Measurements from ENCODE around the gene HIBCH. TPM values are rescaled to one million over a fixed set of nuclear protein-coding genes. Genes with fewer than 3 reads are reported as not detected.

Gene HIBCH
- total RNA-seq, 2 donors from 2014 or later: 31.4 to 34.4 TPM

- Histone ChIP-seq H3K36me3 (peaks cover 8% of the 10 kb centered on the region), H3K9me3 (no peaks in the 10 kb centered on the region), H3K4me3 (no peak overlapping the region), H3K27ac (no peak overlapping the region), H3K27me3 (replicated peaks; ENCODE audit: insufficient read depth) (no peaks in the 10 kb centered on the region), H3K4me1 (ENCODE audit: control insufficient read depth in 1 of 2, low read depth in 2 of 2) (peaks cover 5 to 9% of the 10 kb centered on the region in 2 donors)
- ATAC-seq (ENCODE audit: insufficient number of reproducible peaks, low FRiP score, low read depth) (no peak), DNase-seq (ENCODE audit: low spot score) (no peak)
- TF ChIP-seq CTCF (IDR thresholded peaks at IDR 0.05): no peak
These were observed 98.2 kb downstream of the HIBCH start for GRCh38 chr2:190221429-190221828.

GRCh38 chr2:190219186-190219585, 100.4 kb downstream of the HIBCH start:
- Histone ChIP-seq H3K4me3 (no peak overlapping the region), H3K4me1 (ENCODE audit: control insufficient read depth in 1 of 2, low read depth in 2 of 2) (peaks cover 28 to 31% of the 10 kb centered on the region in 2 donors), H3K36me3 (peaks cover 8% of the 10 kb centered on the region), H3K9me3 (no peaks in the 10 kb centered on the region), H3K27ac (no peak overlapping the region), H3K27me3 (replicated peaks; ENCODE audit: insufficient read depth) (no peaks in the 10 kb centered on the region)
- no peak for TF ChIP-seq CTCF (IDR thresholded peaks at IDR 0.05)
- DNase-seq (ENCODE audit: low spot score) (no peak), ATAC-seq (ENCODE audit: insufficient number of reproducible peaks, low FRiP score, low read depth) (no peak)

GRCh38 chr2:190217616-190218015, 102.0 kb downstream of the HIBCH start:
- ATAC-seq (ENCODE audit: insufficient number of reproducible peaks, low FRiP score, low read depth) (no peak), DNase-seq (ENCODE audit: low spot score) (no peak)
- H3K27ac ChIP-seq: no peak overlapping the region
- no peak for TF ChIP-seq CTCF (IDR thresholded peaks at IDR 0.05)
- H3K4me1 ChIP-seq (ENCODE audit: control insufficient read depth in 1 of 2, low read depth in 2 of 2): peaks cover 38 to 47% of the 10 kb centered on the region in 2 donors
- H3K4me3 ChIP-seq: no peak overlapping the region
- no peaks in the 10 kb centered on the region for H3K36me3 ChIP-seq
- no peaks in the 10 kb centered on the region for H3K9me3 ChIP-seq
- no peaks in the 10 kb centered on the region for H3K27me3 ChIP-seq (replicated peaks; ENCODE audit: insufficient read depth)

GRCh38 chr2:190216829-190217228, 102.8 kb downstream of the HIBCH start:
- Histone ChIP-seq H3K36me3 (no peaks in the 10 kb centered on the region), H3K4me3 (no peak overlapping the region), H3K4me1 (ENCODE audit: control insufficient read depth in 1 of 2, low read depth in 2 of 2) (peaks cover 41 to 49% of the 10 kb centered on the region in 2 donors), H3K9me3 (no peaks in the 10 kb centered on the region), H3K27ac (peak overlapping the region in 1 of 2 donors; percentile 71), H3K27me3 (replicated peaks; ENCODE audit: insufficient read depth) (no peaks in the 10 kb centered on the region)
- TF ChIP-seq CTCF (IDR thresholded peaks at IDR 0.05): no peak
- no peak for ATAC-seq (ENCODE audit: insufficient number of reproducible peaks, low FRiP score, low read depth)
- DNase-seq (ENCODE audit: low spot score): no peak

GRCh38 chr2:190215620-190216019, 104.0 kb downstream of the HIBCH start:
- DNase-seq (ENCODE audit: low spot score) (no peak), ATAC-seq (ENCODE audit: insufficient number of reproducible peaks, low FRiP score, low read depth) (no peak)
- Histone ChIP-seq H3K4me1 (ENCODE audit: control insufficient read depth in 1 of 2, low read depth in 2 of 2) (peaks cover 41 to 49% of the 10 kb centered on the region in 2 donors), H3K27ac (peak overlapping the region; percentile 55 to 71), H3K27me3 (replicated peaks; ENCODE audit: insufficient read depth) (no peaks in the 10 kb centered on the region), H3K9me3 (no peaks in the 10 kb centered on the region), H3K4me3 (no peak overlapping the region), H3K36me3 (no peaks in the 10 kb centered on the region)
- no peak for TF ChIP-seq CTCF (IDR thresholded peaks at IDR 0.05)

Data from thoracic aorta (tissue), 2 donors.